Caco-2 (cell line): ENCODE measurements around the gene MED25. TPM values are rescaled to one million over a fixed set of nuclear protein-coding genes. Genes with fewer than 3 reads are reported as not detected.

Source experiments
- BruUV-seq: library from RNA; stranded (reverse); fragments of 400-500 nt; replicated peaks from 2 replicates; lab custom pipeline; 2021; lab: Mats Ljungman, UMichigan
- CTCF ChIA-PET: fragments of 300-600 bp; sonication (Branson Sonifier 250); formaldehyde crosslinking; loops from one replicate; lab custom pipeline; 2022; ENCODE audit warnings: antibody characterized with exemption; lab: Charles Lee
- POLR2A ChIA-PET: fragments of 300-600 bp; sonication (Branson Sonifier 250); formaldehyde crosslinking; loops from one replicate; lab custom pipeline; 2022; ENCODE audit warnings: antibody characterized with exemption; lab: Charles Lee
- DNase-seq, 2 experiments: peaks; one replicate each; pipeline versions ENCODE4 v3.0.0 to v3.0.0-alpha.2; 2020 to 2022
- H3K27me3 ChIP-seq: replicated peaks from 2 replicates; pipeline ENCODE4 v1.6.0; 2011; ENCODE audit warnings: low read length; ENCODE audit not compliant: control insufficient read depth, insufficient read depth
- H3K36me3 ChIP-seq: 2 replicates; pipeline ENCODE4 v1.5.1; 2011; ENCODE audit warnings: low read length; ENCODE audit not compliant: control insufficient read depth, insufficient read depth
- H3K4me1 ChIP-seq: fragments of 250-450 bp; sonication (Bioruptor Pico); 2 replicates; pipeline ENCODE4 v1.5.1; 2020; ENCODE audit warnings: mild to moderate bottlenecking
- H3K4me3 ChIP-seq: 2 replicates; pipeline ENCODE4 v1.5.1; 2011; ENCODE audit warnings: low read depth, mild to moderate bottlenecking, control low read depth, low read length
- H3K9me3 ChIP-seq: fragments of 250-450 bp; sonication (Bioruptor Pico); 2 replicates; pipeline ENCODE4 v1.5.1; 2020; ENCODE audit warnings: mild to moderate bottlenecking, moderate library complexity
- H3K27ac Mint-ChIP-seq: one replicate; pipeline ENCODE4 v1.8.0; 2022; ENCODE audit warnings: mixed read lengths; ENCODE audit not compliant: unreplicated experiment
- H3K27me3 Mint-ChIP-seq: one replicate; pipeline ENCODE4 v1.8.0; 2022; ENCODE audit warnings: mixed read lengths; ENCODE audit not compliant: insufficient read depth, unreplicated experiment
- H3K36me3 Mint-ChIP-seq: one replicate; pipeline ENCODE4 v1.8.0; 2022; ENCODE audit warnings: mild to moderate bottlenecking, mixed read lengths; ENCODE audit not compliant: insufficient read depth, unreplicated experiment
- H3K4me1 Mint-ChIP-seq: one replicate; pipeline ENCODE4 v1.8.0; 2022; ENCODE audit warnings: low read depth, mixed read lengths; ENCODE audit not compliant: unreplicated experiment
- H3K4me3 Mint-ChIP-seq: one replicate; pipeline ENCODE4 v1.8.0; 2022; ENCODE audit warnings: mild to moderate bottlenecking, moderate library complexity, mixed read lengths; ENCODE audit not compliant: unreplicated experiment
- H3K9me3 Mint-ChIP-seq: one replicate; pipeline ENCODE4 v1.8.0; 2022; ENCODE audit warnings: mixed read lengths; ENCODE audit not compliant: unreplicated experiment
- CTCF ChIP-seq, 2 experiments: fragments of 200-600 bp in 1 of 2; IDR thresholded peaks; 1 replicate in 1 of 2; 2 replicates in 1 of 2; pipeline versions ENCODE4 v1.5.1 to v1.8.0; 2011 to 2022; ENCODE audit warnings: antibody characterized with exemption in 1 of 2, control low read depth in 1 of 2, inconsistent platforms in 1 of 2, low read depth in 1 of 2, low read length in 1 of 2, mild to moderate bottlenecking in 1 of 2, moderate library complexity in 1 of 2; ENCODE audit not compliant: insufficient read depth in 1 of 2, severe bottlenecking in 1 of 2, unreplicated experiment in 1 of 2
- intact Hi-C: fragments of 100-400 bp; cut with micrococcal nuclease; formaldehyde crosslinking; loops from one replicate; pipeline ENCODE4 v1.10.0; 2022; ENCODE audit not compliant: unreplicated experiment
- total RNA-seq: library from RNA; stranded (reverse); gene quantifications from 2 replicates; pipeline ENCODE4 v1.2.3, GENCODE V29; 2022

MED25 gene
- total RNA-seq, 1 experiment from 2014 or later = 102 TPM

- no peak for TF ChIP-seq CTCF (IDR thresholded peaks at IDR 0.05; ENCODE audit: insufficient read depth in 1 of 2, low read depth in 1 of 2, low read length in 1 of 2, severe bottlenecking in 1 of 2, unreplicated experiment in 1 of 2)
- Mint-ChIP-seq H3K27me3 (no peaks in the 10 kb centered on the region), H3K9me3 (peaks cover 16% of the 10 kb centered on the region), H3K4me1 (peaks cover 17% of the 10 kb centered on the region), H3K4me3 (peak overlapping the region; percentile 82), H3K27ac (peak overlapping the region; percentile 97), H3K36me3 (peaks cover 52% of the 10 kb centered on the region)
- no TSS peak for BruUV-seq
- Histone ChIP-seq H3K4me3 (peak overlapping the region; percentile 73), H3K9me3 (no peaks in the 10 kb centered on the region), H3K4me1 (peaks cover 14% of the 10 kb centered on the region), H3K27me3 (no peaks in the 10 kb centered on the region), H3K36me3 (no peaks in the 10 kb centered on the region)
- intact Hi-C loops = loop anchor here (1.0 to 5.0 kb wide), 3 partner anchors 20 to 82 kb away; partner anchors contain the start of genes AP2A1 and MED25
- CTCF ChIA-PET = interaction anchor here (1.1 kb wide), 1 partner anchor 13 kb away, joined by 4 read pairs; no protein-coding TSS in a partner anchor
- POLR2A ChIA-PET = interaction anchor here (0.6 to 1.7 kb wide), 6 partner anchors 16 to 208 kb away, joined by 3 to 17 read pairs (median 7); partner anchors contain the start of genes AP2A1 and SCAF1
- DNase-seq = no peak
Measured at GRCh38 chr19:49849433-49850220, 31.5 kb downstream of the MED25 start.

- Histone ChIP-seq H3K4me1 (peaks cover 14% of the 10 kb centered on the region), H3K4me3 (peak overlapping the region; percentile 73), H3K27me3 (no peaks in the 10 kb centered on the region), H3K9me3 (no peaks in the 10 kb centered on the region), H3K36me3 (peaks cover 1% of the 10 kb centered on the region; the same call in 1 of the 2 replicates)
- no TSS peak for BruUV-seq
- Mint-ChIP-seq H3K4me1 (peaks cover 17% of the 10 kb centered on the region), H3K36me3 (peaks cover 57% of the 10 kb centered on the region), H3K4me3 (peak overlapping the region; percentile 82), H3K9me3 (peaks cover 16% of the 10 kb centered on the region), H3K27ac (peak overlapping the region; percentile 97), H3K27me3 (no peaks in the 10 kb centered on the region)
- DNase-seq = no peak
- ChIA-PET CTCF (interaction anchor here (0.8 to 1.1 kb wide), 2 partner anchors 13 to 19 kb away, joined by 4 to 7 read pairs; no protein-coding TSS in a partner anchor), POLR2A (interaction anchor here (0.6 to 1.7 kb wide), 9 partner anchors 15 to 1227 kb away, joined by 3 to 17 read pairs (median 6); partner anchors contain the start of genes AP2A1 and SCAF1)
- intact Hi-C loops = loop anchor here (1.0 to 5.0 kb wide), 3 partner anchors 19 to 83 kb away; partner anchors contain the start of genes AP2A1 and MED25
- no peak for TF ChIP-seq CTCF (IDR thresholded peaks at IDR 0.05; ENCODE audit: insufficient read depth in 1 of 2, low read depth in 1 of 2, low read length in 1 of 2, severe bottlenecking in 1 of 2, unreplicated experiment in 1 of 2)
Measured at GRCh38 chr19:49850221-49850486, 32.1 kb downstream of the MED25 start.
